CD14-positive monocyte (primary cell): ENCODE measurements around the gene BMPR1B. TPM values are rescaled to one million over a fixed set of nuclear protein-coding genes. Genes with fewer than 3 reads are reported as not detected.

ENCODE experiments used
- DNase-seq, 3 donors: peaks; one replicate each; pipeline ENCODE4 v3.0.0-alpha.2; 2011 to 2022
- H2AFZ ChIP-seq: 2 replicates; pipeline ENCODE4 v1.6.0; 2012; ENCODE audit warnings: mild to moderate bottlenecking, low read depth, low read length, inconsistent platforms; ENCODE audit not compliant: insufficient read depth, poor library complexity, severe bottlenecking
- H3K27ac ChIP-seq, 2 donors: 1 replicate in 1 of 2; 2 replicates in 1 of 2; pipeline ENCODE4 v1.5.1; 2012 to 2013; ENCODE audit warnings: low read length in 2 of 2, control low read depth in 1 of 2, inconsistent platforms in 1 of 2, low read depth in 1 of 2, mild to moderate bottlenecking in 1 of 2
- H3K27me3 ChIP-seq, 2 donors: one replicate each; pipeline versions ENCODE4 v1.6.0 to v1.6.1; 2011 to 2013; ENCODE audit warnings: low read length in 2 of 2; ENCODE audit not compliant: control insufficient read depth in 2 of 2, insufficient read depth in 2 of 2
- H3K36me3 ChIP-seq, 2 donors: replicated peaks in 1 of 2; 1 replicate in 1 of 2; 2 replicates in 1 of 2; pipeline versions ENCODE4 v1.5.1 to v1.6.1; 2012 to 2013; ENCODE audit warnings: low read length in 2 of 2, control low read depth in 1 of 2, inconsistent platforms in 1 of 2, mild to moderate bottlenecking in 1 of 2; ENCODE audit not compliant: insufficient read depth in 2 of 2, control insufficient read depth in 1 of 2
- H3K4me1 ChIP-seq, 2 donors: 1 replicate in 1 of 2; 2 replicates in 1 of 2; pipeline versions ENCODE4 v1.5.1 to v1.6.1; 2012 to 2013; ENCODE audit warnings: low read length in 2 of 2, control low read depth in 1 of 2, inconsistent platforms in 1 of 2, mild to moderate bottlenecking in 1 of 2, moderate library complexity in 1 of 2; ENCODE audit not compliant: insufficient read depth in 2 of 2, control insufficient read depth in 1 of 2
- H3K4me2 ChIP-seq: replicated peaks from 2 replicates; pipeline ENCODE3; 2012; ENCODE audit warnings: low read length, moderate library complexity, mild to moderate bottlenecking; ENCODE audit not compliant: poor library complexity, severe bottlenecking; ENCODE audit errors: extremely low read depth
- H3K4me3 ChIP-seq, 3 experiments: fragments of 200-600 bp in 1 of 3; sonication (generic) in 1 of 3; replicated peaks in 1 of 3; 1 replicate in 2 of 3; 2 replicates in 1 of 3; pipeline ENCODE4 v1.5.1; 2011 to 2013; ENCODE audit warnings: low read length in 3 of 3, mild to moderate bottlenecking in 3 of 3, control low read depth in 2 of 3, low read depth in 2 of 3, inconsistent platforms in 1 of 3, moderate library complexity in 1 of 3
- H3K79me2 ChIP-seq: 2 replicates; pipeline ENCODE4 v1.6.0; 2012; ENCODE audit warnings: mild to moderate bottlenecking, control low read depth, inconsistent platforms, low read length, moderate library complexity; ENCODE audit not compliant: insufficient read depth
- H3K9ac ChIP-seq: 2 replicates; pipeline ENCODE4 v1.6.0; 2017; ENCODE audit warnings: low read length, mild to moderate bottlenecking; ENCODE audit not compliant: insufficient read depth, poor library complexity, severe bottlenecking
- H3K9me3 ChIP-seq, 2 donors: replicated peaks in 1 of 2; 1 replicate in 1 of 2; 2 replicates in 1 of 2; pipeline versions ENCODE4 v1.5.1 to v1.6.1; 2012 to 2013; ENCODE audit warnings: low read length in 2 of 2, control low read depth in 1 of 2; ENCODE audit not compliant: control insufficient read depth in 1 of 2, insufficient read depth in 1 of 2
- H4K20me1 ChIP-seq: 2 replicates; pipeline ENCODE4 v1.6.0; 2012; ENCODE audit warnings: mild to moderate bottlenecking, low read length, control low read depth, moderate library complexity; ENCODE audit not compliant: insufficient read depth
- H3K27ac Mint-ChIP-seq, 7 donors: one replicate each; pipeline ENCODE4 v1.8.0; 2020; ENCODE audit warnings: mild to moderate bottlenecking in 7 of 7, mixed read lengths in 7 of 7, moderate library complexity in 6 of 7, inconsistent platforms in 2 of 7
- H3K27me3 Mint-ChIP-seq, 3 donors: one replicate each; pipeline ENCODE4 v1.8.0; 2021 to 2022; ENCODE audit warnings: low read depth in 3 of 3, mild to moderate bottlenecking in 3 of 3, mixed read lengths in 3 of 3, moderate library complexity in 3 of 3, inconsistent platforms in 1 of 3
- H3K36me3 Mint-ChIP-seq, 2 donors: one replicate each; pipeline ENCODE4 v1.8.0; 2020; ENCODE audit warnings: mixed read lengths in 2 of 2, inconsistent platforms in 1 of 2, mild to moderate bottlenecking in 1 of 2
- H3K4me1 Mint-ChIP-seq: one replicate; pipeline ENCODE4 v1.8.0; 2020; ENCODE audit warnings: mild to moderate bottlenecking, mixed read lengths
- H3K4me3 Mint-ChIP-seq, 2 donors: one replicate each; pipeline ENCODE4 v1.8.0; 2020; ENCODE audit warnings: mild to moderate bottlenecking in 2 of 2, mixed read lengths in 2 of 2, moderate library complexity in 1 of 2
- H3K9me3 Mint-ChIP-seq, 7 donors: one replicate each; pipeline ENCODE4 v1.8.0; 2020 to 2022; ENCODE audit warnings: mixed read lengths in 7 of 7, mild to moderate bottlenecking in 6 of 7, moderate library complexity in 6 of 7, inconsistent platforms in 2 of 7
- CTCF ChIP-seq: fragments of 200-600 bp; IDR thresholded peaks from one replicate; pipeline ENCODE4 v1.8.0; 2022; ENCODE audit warnings: antibody characterized with exemption, mild to moderate bottlenecking
- WGBS: methylation state at CpG from one replicate; pipeline ENCODE4 v1.1.5; 2013; ENCODE audit warnings: missing lambda C conversion rate; ENCODE audit not compliant: insufficient coverage; 5-methylcytosine and 5-hydroxymethylcytosine counted together
- intact Hi-C, 2 donors: fragments of 100-400 bp; cut with micrococcal nuclease; formaldehyde crosslinking; loops; one replicate each; pipeline versions ENCODE4 v1.15.0 to v1.15.1; 2023
- polyA plus RNA-seq, 3 donors: library from polyadenylated mRNA; depleted of rRNA in 1 of 3; unstranded in 2 of 3; stranded (reverse) in 1 of 3; fragments of 300-500 nt in 2 of 3; fragments of >200 nt in 1 of 3; fragmentation: Illumina TruSeq in 2 of 3; gene quantifications; 1 replicate in 2 of 3; 2 replicates in 1 of 3; pipeline ENCODE4 v1.2.3, GENCODE V29; 2012 to 2021

BMPR1B gene
- polyA plus RNA-seq, 3 donors: not detected

DNA sequence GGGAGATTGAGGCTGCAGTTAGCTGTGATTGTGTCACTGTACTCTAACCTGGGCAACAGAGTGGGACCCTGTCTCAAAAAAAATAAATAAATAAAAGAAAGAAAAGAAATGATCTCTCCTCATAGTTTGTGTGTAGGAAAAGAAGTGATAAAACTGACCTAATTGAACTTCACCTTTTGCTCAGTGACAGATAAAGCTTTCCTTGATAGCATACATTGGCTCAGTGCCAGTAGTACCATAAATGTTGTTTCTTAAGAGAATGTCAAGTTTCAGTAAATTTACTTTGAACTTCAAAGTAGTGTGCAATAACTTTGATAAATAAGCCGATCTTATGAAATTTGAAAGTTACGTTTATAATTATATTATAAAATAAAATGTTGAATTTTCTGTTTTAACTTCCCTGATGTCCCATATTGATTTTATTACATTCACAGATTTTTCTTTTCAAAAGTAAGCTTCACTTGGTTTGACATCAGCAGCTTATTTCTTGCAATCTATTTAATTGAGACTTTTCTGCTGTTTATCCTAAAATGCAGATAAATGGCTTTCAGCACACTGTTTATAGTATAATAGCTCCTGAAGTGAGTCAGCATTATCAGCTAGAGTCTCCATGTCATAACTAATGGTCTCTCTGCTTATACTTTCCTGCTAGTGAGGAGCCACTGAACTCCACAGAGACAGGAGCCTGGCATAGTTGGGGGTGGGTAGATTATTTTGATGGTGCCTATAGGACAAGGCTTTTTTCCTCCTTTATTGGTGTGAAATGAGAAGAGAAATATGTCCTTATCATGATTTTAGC lies 330.1 kb downstream of the BMPR1B start:
- H3K27ac Mint-ChIP-seq: no peak overlapping the region
- H3K4me1 Mint-ChIP-seq: peaks cover 6% of the 10 kb centered on the region
- Histone ChIP-seq H3K4me1 (no peaks in the 10 kb centered on the region), H3K36me3 (no peaks in the 10 kb centered on the region), H4K20me1 (no peaks in the 10 kb centered on the region), H2AFZ (no peak overlapping the region), H3K9me3 (no peaks in the 10 kb centered on the region), H3K27me3 (no peaks in the 10 kb centered on the region), H3K4me3 (no peak overlapping the region), H3K4me2 (no peak overlapping the region), H3K79me2 (no peaks in the 10 kb centered on the region), H3K9ac (no peak overlapping the region), H3K27ac (no peak overlapping the region)
- WGBS: no CpG with 5 or more reads among the region's 2 CpGs
- no peaks in the 10 kb centered on the region for H3K27me3 Mint-ChIP-seq
- DNase-seq: no peak
- TF ChIP-seq CTCF: no peak
- intact Hi-C loops: no loop called here
- no peaks in the 10 kb centered on the region for H3K9me3 Mint-ChIP-seq
- H3K4me3 Mint-ChIP-seq: no peak overlapping the region
- no peaks in the 10 kb centered on the region for H3K36me3 Mint-ChIP-seq

DNA sequence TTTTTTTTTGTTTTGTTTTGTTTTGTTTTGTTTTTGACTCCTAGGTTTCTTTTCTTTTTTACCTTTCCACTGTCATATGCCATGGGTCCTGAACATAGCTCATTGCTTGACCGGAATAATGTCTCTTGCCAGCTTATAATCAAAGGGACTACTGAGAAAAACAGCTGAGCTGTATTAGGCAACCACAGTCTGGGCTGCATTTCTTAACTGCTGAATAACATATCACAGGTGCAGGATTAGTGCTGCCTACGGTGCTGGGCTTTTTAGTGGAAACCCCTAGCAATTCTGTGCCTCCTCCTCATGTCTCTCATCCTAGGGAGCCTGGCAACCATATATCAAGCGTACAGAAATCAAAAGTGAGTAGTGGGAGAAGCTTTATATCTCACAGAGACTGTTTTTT lies 333.5 kb downstream of the BMPR1B start:
- no peaks in the 10 kb centered on the region for H3K27me3 ChIP-seq
- WGBS: 43% methylated on average over 1 of the region's 3 CpGs
- no peak for DNase-seq
- Mint-ChIP-seq H3K4me3 (no peak overlapping the region), H3K36me3 (no peaks in the 10 kb centered on the region), H3K27ac (peak overlapping the region in 1 of 7 donors; percentile 68), H3K27me3 (peaks cover 0 to 2% (median 0%) of the 10 kb centered on the region in 3 donors), H3K4me1 (peaks cover 8% of the 10 kb centered on the region), H3K9me3 (no peaks in the 10 kb centered on the region)
- intact Hi-C loops: no loop called here
- H3K9ac ChIP-seq: no peak overlapping the region
- TF ChIP-seq CTCF: no peak
- H3K4me2 ChIP-seq: no peak overlapping the region
- no peaks in the 10 kb centered on the region for H3K36me3 ChIP-seq
- no peaks in the 10 kb centered on the region for H3K79me2 ChIP-seq
- no peaks in the 10 kb centered on the region for H3K4me1 ChIP-seq
- H3K27ac ChIP-seq: no peak overlapping the region
- no peaks in the 10 kb centered on the region for H3K9me3 ChIP-seq
- H3K4me3 ChIP-seq: no peak overlapping the region
- no peak overlapping the region for H2AFZ ChIP-seq
- H4K20me1 ChIP-seq: no peaks in the 10 kb centered on the region
